ENCODE measurements around the gene NUS1.

NUS1 gene

GRCh38 chr6:117676577-117677218 is 1.4 kb downstream of the NUS1 start:
- no peaks in the 10 kb centered on the region for H3K9me3 ChIP-seq (ENCODE audit: control insufficient read depth, insufficient read depth, low read depth, low read length)
- H3K27ac ChIP-seq (ENCODE audit: extremely low read depth, low read depth, low read length) = no peak overlapping the region
- CTCF ChIA-PET = interaction anchor here (0.6 kb wide), 1 partner anchor 190 kb away, joined by 3 read pairs; no protein-coding TSS in a partner anchor
- H3K4me1 ChIP-seq (ENCODE audit: control insufficient read depth, insufficient read depth, low read length) = no peaks in the 10 kb centered on the region
- peaks cover 0 to 19% of the 10 kb centered on the region in 2 experiments; a peak in 1 of 3 replicates for H3K36me3 ChIP-seq (ENCODE audit: control insufficient read depth in 2 of 2, insufficient read depth in 1 of 2, low read length in 2 of 2)
- TF ChIP-seq ZNF423 (tag by site-specific recombination; IDR thresholded peaks at IDR 0.05) = no peak
- no peak for TF ChIP-seq ZNF404 (tag by site-specific recombination; IDR thresholded peaks at IDR 0.05)
- no peak for TF ChIP-seq GLI4 (tag by site-specific recombination; IDR thresholded peaks at IDR 0.05)
- no peak for TF ChIP-seq PRDM4 (tag by site-specific recombination; IDR thresholded peaks at IDR 0.05)
- TF ChIP-seq ZNF585B (tag by site-specific recombination; IDR thresholded peaks at IDR 0.05) = no peak
- TF ChIP-seq ZNF654 (tag by site-specific recombination; IDR thresholded peaks at IDR 0.05; ENCODE audit: low read depth) = no peak
- TF ChIP-seq ZNF280C (tag by site-specific recombination; IDR thresholded peaks at IDR 0.05) = no peak
- POLR2A ChIA-PET = no interaction called here
- H3K4me3 ChIP-seq (ENCODE audit: low read depth, low read length) = peak overlapping the region; percentile 63

- Histone ChIP-seq H3K9me3 (ENCODE audit: control insufficient read depth, insufficient read depth, low read depth, low read length) (no peaks in the 10 kb centered on the region), H3K27ac (ENCODE audit: extremely low read depth, low read depth, low read length) (no peak overlapping the region), H3K4me1 (ENCODE audit: control insufficient read depth, insufficient read depth, low read length) (no peaks in the 10 kb centered on the region), H3K36me3 (ENCODE audit: control insufficient read depth in 2 of 2, insufficient read depth in 1 of 2, low read length in 2 of 2) (peaks cover 0 to 19% of the 10 kb centered on the region in 2 experiments; a peak in 1 of 3 replicates), H3K4me3 (ENCODE audit: low read depth, low read length) (no peak overlapping the region)
- POLR2A ChIA-PET = no interaction called here
- CTCF ChIA-PET = no interaction called here
- TF ChIP-seq ZNF362 (tag by site-specific recombination; IDR thresholded peaks at IDR 0.05) (peak; percentile 68), ZBTB17 (tag by site-specific recombination; IDR thresholded peaks at IDR 0.05) (peak; percentile 26; the same call in 1 of the 2 replicates), SP2 (tag by site-specific recombination; IDR thresholded peaks at IDR 0.05) (peak; percentile 45), ZNF629 (tag by site-specific recombination; IDR thresholded peaks at IDR 0.05) (peak; percentile 77), ZNF530 (tag by site-specific recombination; IDR thresholded peaks at IDR 0.05; ENCODE audit: low read depth) (no peak), ZBTB48 (tag by site-specific recombination; IDR thresholded peaks at IDR 0.05) (no peak), SP3 (tag by site-specific recombination; IDR thresholded peaks at IDR 0.05) (0 out of 2 replicates have a peak, but pooled peaks have one; percentile 6), ATF2 (tag by site-specific recombination; IDR thresholded peaks at IDR 0.05; ENCODE audit: low read depth) (0 out of 2 replicates have a peak, but pooled peaks have one; percentile 44)
Measured at GRCh38 chr6:117677553-117678141, 2.4 kb downstream of the NUS1 start.
